GM21367 (cell line): ENCODE results near the gene CPT1B.
A peak's percentile ranks its signal among the peaks of the same experiment; 100 is the strongest.
"Not testable (repeated sequence)": the region's sequence is repeated elsewhere in the genome, so short reads cannot be mapped to it uniquely, and the experiment has no call there.

Experiments used
- ATAC-seq: cut with Tn5 transposase; IDR thresholded peaks from one replicate; pipeline ENCODE4 v1.9.1; 2021; ENCODE audit not compliant: unreplicated experiment

The CPT1B gene

DNA sequence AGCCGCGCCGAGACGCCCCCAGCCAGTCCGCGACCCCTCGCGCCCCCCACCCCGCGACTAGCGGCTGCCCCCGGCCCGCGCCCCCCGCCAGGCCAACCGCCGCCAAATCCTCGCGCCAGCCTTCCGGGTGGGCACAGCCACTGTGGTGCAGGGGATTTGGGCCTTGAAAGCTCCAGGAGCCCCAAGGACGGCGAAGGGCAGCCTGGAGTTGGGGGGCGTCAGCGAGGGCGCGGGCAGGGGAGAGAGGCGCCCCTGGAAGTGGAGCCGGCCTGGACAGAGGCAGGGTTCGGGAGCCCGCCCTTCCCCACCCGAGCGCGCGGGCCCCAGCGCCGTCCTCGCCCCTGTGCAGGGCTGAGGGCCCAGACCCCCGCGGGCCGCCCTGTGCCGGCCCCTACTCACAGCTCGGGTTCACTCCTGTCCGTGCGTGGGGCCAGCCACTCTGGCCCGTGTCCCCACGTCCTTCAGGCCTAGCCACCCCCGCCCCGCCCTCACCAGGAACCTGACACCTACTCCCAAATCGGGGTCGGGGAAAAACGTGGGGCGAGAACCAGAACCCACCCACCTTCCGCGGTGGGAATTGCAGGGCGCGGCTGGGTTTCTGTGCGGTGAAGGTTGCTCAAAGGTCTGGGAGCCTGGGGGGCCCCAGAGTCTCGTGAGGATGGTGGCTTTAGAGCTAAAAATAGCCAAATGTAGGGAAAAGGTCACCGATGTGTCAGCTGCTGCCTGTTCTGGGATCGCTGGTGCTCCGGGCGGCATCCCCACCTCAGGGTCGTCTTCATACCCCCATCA, at the start of gene CPT1B:
Gene CPT1B (minus strand): TSS at position 441 of the 789 bp plus-strand sequence. CDS start 512 bp downstream, outside the sequence.
- ATAC-seq, result no peak

- ATAC-seq, result peak; percentile 14
Observed at GRCh38 chr22:50626850-50627641, 48.8 kb upstream of the CPT1B start.

GRCh38 chr22:50626314-50626849, 48.2 kb upstream of the CPT1B start:
- no peak for ATAC-seq

- ATAC-seq, result no peak
Observed at GRCh38 chr22:50625568-50626313, 47.5 kb upstream of the CPT1B start.

DNA sequence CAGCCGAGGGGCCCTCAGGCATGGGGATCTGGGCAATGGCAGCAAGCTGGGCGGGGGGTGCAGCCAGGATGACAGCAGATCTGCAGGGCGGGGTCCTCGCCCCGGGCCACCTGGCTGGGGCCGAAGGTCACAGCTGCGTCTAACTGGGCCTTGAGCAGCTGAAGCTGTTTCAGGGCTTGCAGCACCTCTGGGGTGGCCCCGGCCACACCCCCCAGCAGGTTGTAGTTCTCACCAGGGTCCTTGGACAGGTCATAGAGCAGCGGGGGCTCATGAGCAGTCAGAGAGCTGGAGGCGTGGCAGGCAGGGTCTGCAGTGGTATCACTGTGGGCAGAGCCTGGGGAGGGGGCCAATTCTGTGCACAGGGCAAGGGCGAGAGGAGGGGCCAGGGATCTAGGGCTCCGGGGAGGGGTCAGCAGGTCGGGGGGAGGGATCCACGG, 46.9 kb upstream of the CPT1B start:
- no peak for ATAC-seq

- no peak for ATAC-seq
Observed at GRCh38 chr22:50624347-50625130, 46.3 kb upstream of the CPT1B start.

DNA sequence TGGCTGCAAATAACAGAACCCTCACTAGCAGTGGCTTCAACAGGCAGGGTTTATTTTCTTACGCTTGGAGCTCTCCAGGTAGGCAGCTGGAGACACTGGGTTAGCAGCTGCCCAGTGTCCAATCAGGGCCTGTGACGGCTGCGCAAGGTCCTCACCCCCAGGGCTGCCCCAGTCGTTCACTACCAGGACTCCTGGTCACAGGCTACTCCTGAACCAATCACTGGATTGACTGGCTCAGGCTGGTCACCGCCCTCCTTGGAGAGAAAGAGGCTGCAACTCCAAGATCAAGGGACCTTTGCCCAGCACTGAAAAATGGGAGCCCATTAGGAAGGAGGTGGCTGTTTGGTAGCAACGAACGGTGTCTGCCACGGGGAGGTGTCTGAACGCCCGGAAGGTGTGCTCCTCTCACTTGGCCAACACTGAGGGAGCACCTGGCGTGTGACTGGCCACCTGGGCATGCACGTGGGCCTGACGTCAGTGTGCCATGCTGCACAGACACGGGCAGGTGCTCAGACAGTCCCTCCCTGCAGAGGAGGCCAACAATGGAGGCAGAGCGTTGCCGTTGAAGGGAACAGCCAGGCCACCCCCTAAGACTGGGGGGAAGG, 44.6 kb upstream of the CPT1B start:
- no peak for ATAC-seq

- no peak for ATAC-seq
Observed at GRCh38 chr22:50621948-50622722, 43.9 kb upstream of the CPT1B start.

GRCh38 chr22:50621356-50621880, 43.2 kb upstream of the CPT1B start:
- ATAC-seq, result no peak

GRCh38 chr22:50620593-50621355, 42.5 kb upstream of the CPT1B start:
- no peak for ATAC-seq

- not testable (repeated sequence) for ATAC-seq
Observed at GRCh38 chr22:50614296-50614695, 36.1 kb upstream of the CPT1B start.

GRCh38 chr22:50613291-50613981, 35.2 kb upstream of the CPT1B start:
- no peak for ATAC-seq

DNA sequence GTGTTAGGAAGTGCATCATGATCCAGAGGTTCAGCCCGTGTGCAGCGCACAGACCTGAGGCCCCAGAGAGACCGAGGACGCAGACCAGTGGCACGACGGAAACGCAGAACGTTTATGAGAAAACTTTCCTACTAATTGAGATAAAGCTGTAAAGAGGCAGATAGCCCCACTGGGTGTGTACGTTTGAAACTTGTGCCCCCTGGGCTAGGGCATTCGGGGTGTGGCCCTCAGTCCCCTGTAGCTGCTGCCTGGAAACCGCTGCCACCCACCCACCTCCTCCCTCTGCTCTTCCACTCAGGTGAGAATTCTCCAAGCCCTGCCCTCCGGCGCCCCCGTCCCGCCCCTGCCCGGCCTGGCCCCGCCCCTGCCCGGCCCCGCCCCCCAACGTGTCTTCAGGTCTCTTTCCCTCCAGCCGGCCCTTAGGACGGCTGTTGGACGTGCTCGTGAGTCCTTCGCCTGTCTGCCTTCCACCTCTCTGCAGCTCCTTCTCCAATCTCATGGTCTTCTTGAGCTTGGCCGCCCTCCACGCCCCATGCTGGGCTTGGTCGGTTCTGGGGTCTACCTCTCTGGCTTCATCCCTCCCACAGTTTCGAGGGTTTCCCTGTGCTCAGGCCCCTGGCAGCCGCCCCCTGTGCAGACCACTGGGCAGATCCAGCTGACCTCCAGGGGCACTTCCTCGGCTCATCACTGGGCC, 34.4 kb upstream of the CPT1B start:
- no peak for ATAC-seq

- ATAC-seq, result no peak
Observed at GRCh38 chr22:50612168-50612527, 33.9 kb upstream of the CPT1B start.

DNA sequence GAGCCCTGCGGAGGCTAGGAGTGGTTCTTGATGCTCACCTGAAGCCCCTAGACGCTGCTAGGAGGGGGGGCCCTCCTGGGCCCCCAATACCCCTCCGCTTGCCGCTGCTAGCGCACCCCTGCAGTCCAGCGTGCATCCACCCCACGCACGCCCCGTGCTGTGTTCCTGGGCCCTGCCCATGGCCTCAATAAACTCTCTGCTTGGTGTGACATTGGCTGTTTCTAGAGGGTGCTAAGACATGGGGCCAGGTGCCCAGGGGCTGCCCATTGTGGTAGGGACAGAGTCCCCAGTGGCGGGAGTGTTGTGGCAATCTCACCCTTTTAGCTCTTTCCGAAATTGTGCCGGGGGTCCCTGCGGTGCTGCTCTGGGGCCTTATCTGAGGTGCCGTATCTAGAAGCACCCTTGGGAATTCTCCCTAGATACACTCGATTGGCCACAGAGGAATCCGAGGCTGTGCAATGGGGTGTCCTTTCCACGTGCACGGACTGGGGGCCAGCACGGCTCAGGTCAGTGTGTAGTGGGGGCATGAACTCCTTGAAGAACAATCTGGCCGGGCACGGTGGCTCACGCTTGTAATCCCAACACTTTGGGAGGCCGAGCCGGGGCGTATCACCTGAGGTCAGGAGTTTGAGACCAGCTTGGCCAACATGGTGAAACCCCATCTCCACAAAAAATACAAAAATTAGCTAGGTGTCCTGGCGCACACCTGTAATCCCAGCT, 33.3 kb upstream of the CPT1B start:
- no peak for ATAC-seq

DNA sequence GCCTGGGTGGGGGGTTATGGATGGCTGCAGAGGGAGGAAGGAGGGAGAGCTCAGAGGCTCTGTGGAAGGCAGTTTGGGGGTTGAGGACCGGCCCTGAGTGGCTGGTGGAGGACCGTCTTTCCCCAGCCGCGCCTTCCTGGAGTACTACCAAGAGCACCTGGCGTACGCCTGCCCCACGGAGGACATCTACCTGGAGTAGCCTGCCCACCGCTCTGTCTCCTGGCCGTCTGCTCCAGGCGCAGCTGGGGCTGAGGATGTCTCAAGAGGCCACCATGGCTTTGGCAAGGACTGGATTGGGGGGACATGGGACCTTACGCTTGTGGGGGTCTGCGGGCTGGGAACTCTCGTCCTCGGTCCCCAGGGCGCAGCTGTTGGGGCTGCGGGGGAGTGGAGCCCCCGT, 32.4 kb upstream of the CPT1B start:
- no peak for ATAC-seq
